HUES48 (cell line): Measurements from ENCODE around the gene FOXB1.

ENCODE experiments used
- H3K27ac ChIP-seq: one replicate; pipeline ENCODE4 v1.7.0; 2013; ENCODE audit warnings: low read depth, low read length, inconsistent platforms
- H3K27me3 ChIP-seq: 2 replicates; pipeline ENCODE4 v1.6.1; 2013; ENCODE audit warnings: mild to moderate bottlenecking, low read length; ENCODE audit not compliant: control insufficient read depth, insufficient read depth
- H3K36me3 ChIP-seq: 2 replicates; pipeline ENCODE4 v1.6.1; 2013; ENCODE audit warnings: low read length; ENCODE audit not compliant: control insufficient read depth, insufficient read depth
- H3K4me1 ChIP-seq: 2 replicates; pipeline ENCODE4 v1.6.1; 2013; ENCODE audit warnings: mild to moderate bottlenecking, low read length; ENCODE audit not compliant: control insufficient read depth, insufficient read depth
- H3K4me3 ChIP-seq: 2 replicates; pipeline ENCODE4 v1.5.1; 2013; ENCODE audit warnings: mild to moderate bottlenecking, low read depth, low read length
- H3K9ac ChIP-seq: 2 replicates; pipeline ENCODE4 v1.6.1; 2013; ENCODE audit warnings: mild to moderate bottlenecking, low read depth, low read length, moderate library complexity
- H3K9me3 ChIP-seq: 2 replicates; pipeline ENCODE4 v1.6.1; 2013; ENCODE audit warnings: low read length; ENCODE audit not compliant: control insufficient read depth, insufficient read depth

The FOXB1 gene

DNA sequence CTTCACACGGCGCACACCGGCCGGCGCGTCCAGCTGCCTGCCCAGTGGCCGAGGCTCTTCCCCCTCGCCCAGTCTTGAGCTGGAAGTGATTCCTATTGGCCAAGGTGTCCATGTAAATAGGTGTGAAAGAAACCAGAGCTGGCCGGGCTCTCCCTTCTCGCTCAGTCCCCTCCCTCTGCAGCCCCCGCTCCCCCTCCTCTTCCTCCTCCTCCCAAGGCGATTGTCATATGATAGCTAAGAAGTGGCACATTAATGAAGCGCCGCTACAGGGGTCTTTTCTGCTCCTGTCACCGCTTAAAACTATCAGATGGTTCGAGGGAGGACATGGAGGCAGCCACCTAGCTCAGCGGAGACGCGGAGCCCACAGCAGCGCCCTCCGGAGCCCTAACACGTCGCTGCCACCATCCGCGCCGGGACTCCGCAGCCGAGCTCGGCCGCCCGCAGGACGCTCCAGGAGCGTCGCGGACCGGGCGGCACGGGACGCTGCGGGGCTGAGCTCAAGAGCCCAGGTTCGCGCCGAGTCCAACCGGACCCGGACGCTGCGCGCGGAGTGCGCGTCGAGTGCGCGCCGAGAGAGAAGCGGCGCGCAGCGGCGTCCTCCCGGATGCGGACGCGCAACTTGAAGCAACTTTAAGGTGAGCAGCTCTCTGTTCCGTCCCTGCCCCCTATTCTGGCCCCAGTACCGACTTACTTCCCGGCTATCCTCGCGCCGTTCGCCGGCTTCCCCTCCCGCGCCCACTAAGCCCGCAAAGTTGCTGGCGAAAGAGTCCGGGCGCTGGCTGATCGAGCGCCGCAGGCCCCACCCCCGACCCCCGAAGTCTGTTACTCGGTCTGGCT is at the start of gene FOXB1:
FOXB1 (plus strand) TSS at position 303 of the 837 bp plus-strand sequence. CDS start 653 bp downstream, outside the sequence.
- H3K9me3 ChIP-seq: no peaks in the 10 kb centered on the region
- H3K27ac ChIP-seq: peak within 1 kb of the TSS; percentile 63
- H3K9ac ChIP-seq: no peak within 1 kb of the TSS
- H3K27me3 ChIP-seq: peaks cover 69% of the 10 kb centered on the region
- H3K36me3 ChIP-seq: no peaks in the 10 kb centered on the region
- peaks cover 51% of the 10 kb centered on the region for H3K4me1 ChIP-seq
- peak within 1 kb of the TSS; percentile 72 for H3K4me3 ChIP-seq

DNA sequence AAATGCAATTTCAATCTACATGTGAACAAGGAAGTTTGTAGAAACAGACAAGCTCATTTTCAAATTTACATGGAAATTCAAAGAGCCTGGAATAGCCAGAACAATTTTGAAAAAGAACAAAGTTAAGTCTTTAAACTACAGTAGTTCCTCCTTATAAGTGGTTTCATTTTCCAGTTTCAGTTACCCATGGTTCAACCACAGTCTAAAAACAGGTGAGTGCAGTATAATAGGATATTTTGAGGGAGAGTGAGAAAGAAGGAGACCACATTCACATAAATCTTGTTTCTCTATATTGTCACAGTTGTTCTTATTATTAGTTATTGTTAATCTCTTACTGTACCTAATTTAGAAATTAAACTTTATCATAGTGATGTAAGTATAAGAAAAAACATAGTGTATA is 45.8 kb upstream of the FOXB1 start:
- no peak overlapping the region for H3K4me3 ChIP-seq
- H3K36me3 ChIP-seq: no peaks in the 10 kb centered on the region
- peaks cover 5% of the 10 kb centered on the region for H3K4me1 ChIP-seq
- no peaks in the 10 kb centered on the region for H3K27me3 ChIP-seq
- H3K27ac ChIP-seq: no peak overlapping the region
- H3K9ac ChIP-seq: no peak overlapping the region
- H3K9me3 ChIP-seq: no peaks in the 10 kb centered on the region

DNA sequence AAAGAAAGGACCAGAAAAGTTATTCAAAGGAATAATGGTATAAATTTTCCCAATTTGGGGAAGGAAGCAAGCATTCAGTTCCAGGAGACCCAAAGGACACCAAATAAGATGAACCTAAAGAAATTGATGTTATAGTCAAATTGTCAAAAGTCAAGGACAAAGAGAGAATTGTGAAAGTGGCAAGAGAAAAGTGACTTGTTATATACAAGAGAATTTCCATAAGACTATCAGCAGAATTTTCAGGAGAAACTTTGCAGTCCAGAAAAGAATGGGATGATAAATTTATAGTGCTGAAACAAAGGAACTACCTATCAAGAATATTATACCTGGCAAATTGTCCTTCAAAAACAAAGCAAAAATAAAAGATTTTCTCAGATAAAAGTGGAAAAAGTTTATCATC is 43.8 kb upstream of the FOXB1 start:
- no peak overlapping the region for H3K27ac ChIP-seq
- H3K4me1 ChIP-seq: no peaks in the 10 kb centered on the region
- H3K9me3 ChIP-seq: no peaks in the 10 kb centered on the region
- H3K27me3 ChIP-seq: no peaks in the 10 kb centered on the region
- H3K4me3 ChIP-seq: no peak overlapping the region
- no peaks in the 10 kb centered on the region for H3K36me3 ChIP-seq
- no peak overlapping the region for H3K9ac ChIP-seq

DNA sequence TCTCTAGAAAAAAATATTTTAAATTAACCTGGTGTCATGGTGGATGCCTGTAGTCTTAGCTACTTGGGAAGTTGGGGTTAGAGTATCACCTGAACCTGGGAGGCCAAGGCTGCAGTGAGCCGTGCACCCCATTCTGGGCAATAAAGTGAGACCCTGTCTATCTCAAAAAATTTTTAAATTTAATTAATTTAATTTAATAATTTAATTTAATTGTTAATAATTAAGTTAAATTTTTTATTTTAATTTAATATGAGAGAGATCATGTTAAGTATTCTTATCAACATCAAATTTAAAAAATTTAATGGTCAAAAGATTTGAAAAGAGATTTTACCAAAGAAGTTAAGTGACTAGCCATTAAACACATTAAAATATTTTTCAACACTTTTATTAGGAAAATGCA is 40.8 kb upstream of the FOXB1 start:
- Histone ChIP-seq H3K4me1 (no peaks in the 10 kb centered on the region), H3K9ac (no peak overlapping the region), H3K36me3 (no peaks in the 10 kb centered on the region), H3K27me3 (no peaks in the 10 kb centered on the region), H3K9me3 (no peaks in the 10 kb centered on the region), H3K4me3 (no peak overlapping the region), H3K27ac (no peak overlapping the region)

DNA sequence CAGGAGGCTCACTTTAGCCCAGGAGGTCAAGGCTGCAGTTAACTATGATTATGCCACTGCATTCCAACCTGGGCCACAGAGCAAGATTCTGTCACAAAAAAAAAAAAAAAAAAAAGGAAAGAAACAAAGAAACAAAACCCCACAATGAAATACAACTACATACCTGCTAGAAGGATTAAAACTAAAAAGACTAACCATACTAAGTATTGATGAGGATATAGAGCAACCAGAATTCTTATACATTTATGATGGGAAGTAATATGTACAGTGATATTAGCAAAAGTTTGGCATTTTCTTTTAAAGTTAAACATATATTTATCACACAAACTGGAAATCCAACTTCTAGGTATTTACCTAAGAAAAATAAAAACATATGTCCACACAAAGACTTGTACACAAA is 40.2 kb upstream of the FOXB1 start:
- no peaks in the 10 kb centered on the region for H3K9me3 ChIP-seq
- H3K4me3 ChIP-seq: no peak overlapping the region
- no peaks in the 10 kb centered on the region for H3K27me3 ChIP-seq
- H3K27ac ChIP-seq: no peak overlapping the region
- H3K36me3 ChIP-seq: no peaks in the 10 kb centered on the region
- H3K9ac ChIP-seq: no peak overlapping the region
- no peaks in the 10 kb centered on the region for H3K4me1 ChIP-seq

- Histone ChIP-seq H3K27me3 (no peaks in the 10 kb centered on the region), H3K4me1 (no peaks in the 10 kb centered on the region), H3K9me3 (no peaks in the 10 kb centered on the region), H3K27ac (no peak overlapping the region), H3K36me3 (no peaks in the 10 kb centered on the region), H3K9ac (no peak overlapping the region), H3K4me3 (no peak overlapping the region)
Observed at GRCh38 chr15:59965741-59966140, 38.4 kb upstream of the FOXB1 start.

DNA sequence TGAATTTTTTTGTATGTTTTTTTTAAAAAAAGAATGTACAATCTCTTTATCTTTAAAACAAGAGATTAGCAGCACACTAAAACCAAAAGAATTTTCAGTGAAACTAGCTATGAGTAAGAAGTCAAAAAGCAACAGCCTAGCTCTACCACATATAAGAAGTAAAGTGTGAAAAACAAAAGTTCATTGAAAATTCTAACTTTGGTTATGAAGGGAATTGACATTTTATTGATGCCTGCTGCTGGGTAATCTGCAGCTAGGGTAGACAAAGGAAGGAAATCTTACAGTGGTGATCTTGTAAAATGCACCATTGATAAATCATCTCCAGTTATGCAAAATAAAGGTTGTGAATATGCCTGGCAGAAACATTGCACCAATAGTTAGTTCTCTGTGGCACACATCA is 37.8 kb upstream of the FOXB1 start:
- Histone ChIP-seq H3K4me3 (no peak overlapping the region), H3K36me3 (no peaks in the 10 kb centered on the region), H3K27me3 (no peaks in the 10 kb centered on the region), H3K9ac (no peak overlapping the region), H3K9me3 (no peaks in the 10 kb centered on the region), H3K4me1 (no peaks in the 10 kb centered on the region), H3K27ac (no peak overlapping the region)

DNA sequence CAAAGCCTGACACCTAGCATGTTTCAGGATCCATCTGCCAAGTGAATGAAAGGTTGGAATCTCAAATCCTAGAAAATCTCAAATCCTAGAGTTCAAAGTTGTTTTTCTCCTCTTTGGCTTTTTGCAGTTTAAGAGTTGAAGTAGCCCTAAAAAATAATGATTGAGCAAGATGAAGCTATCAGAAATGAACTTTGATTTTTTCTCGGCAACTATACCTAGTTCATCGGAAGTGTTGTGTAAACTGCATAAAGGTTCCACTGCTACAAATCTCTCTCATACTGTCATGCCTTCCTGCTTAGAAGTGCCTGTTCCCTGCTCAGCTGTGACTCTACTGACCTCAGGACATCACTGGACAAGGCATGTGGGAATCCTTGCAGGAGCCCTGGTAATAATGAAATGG is 35.8 kb upstream of the FOXB1 start:
- no peak overlapping the region for H3K9ac ChIP-seq
- no peaks in the 10 kb centered on the region for H3K27me3 ChIP-seq
- no peaks in the 10 kb centered on the region for H3K4me1 ChIP-seq
- H3K36me3 ChIP-seq: no peaks in the 10 kb centered on the region
- H3K9me3 ChIP-seq: no peaks in the 10 kb centered on the region
- no peak overlapping the region for H3K4me3 ChIP-seq
- no peak overlapping the region for H3K27ac ChIP-seq

- no peaks in the 10 kb centered on the region for H3K27me3 ChIP-seq
- no peak overlapping the region for H3K27ac ChIP-seq
- H3K4me1 ChIP-seq: no peaks in the 10 kb centered on the region
- H3K9me3 ChIP-seq: no peaks in the 10 kb centered on the region
- no peak overlapping the region for H3K4me3 ChIP-seq
- no peak overlapping the region for H3K9ac ChIP-seq
- H3K36me3 ChIP-seq: no peaks in the 10 kb centered on the region
Observed at GRCh38 chr15:59972241-59972640, 31.9 kb upstream of the FOXB1 start.

DNA sequence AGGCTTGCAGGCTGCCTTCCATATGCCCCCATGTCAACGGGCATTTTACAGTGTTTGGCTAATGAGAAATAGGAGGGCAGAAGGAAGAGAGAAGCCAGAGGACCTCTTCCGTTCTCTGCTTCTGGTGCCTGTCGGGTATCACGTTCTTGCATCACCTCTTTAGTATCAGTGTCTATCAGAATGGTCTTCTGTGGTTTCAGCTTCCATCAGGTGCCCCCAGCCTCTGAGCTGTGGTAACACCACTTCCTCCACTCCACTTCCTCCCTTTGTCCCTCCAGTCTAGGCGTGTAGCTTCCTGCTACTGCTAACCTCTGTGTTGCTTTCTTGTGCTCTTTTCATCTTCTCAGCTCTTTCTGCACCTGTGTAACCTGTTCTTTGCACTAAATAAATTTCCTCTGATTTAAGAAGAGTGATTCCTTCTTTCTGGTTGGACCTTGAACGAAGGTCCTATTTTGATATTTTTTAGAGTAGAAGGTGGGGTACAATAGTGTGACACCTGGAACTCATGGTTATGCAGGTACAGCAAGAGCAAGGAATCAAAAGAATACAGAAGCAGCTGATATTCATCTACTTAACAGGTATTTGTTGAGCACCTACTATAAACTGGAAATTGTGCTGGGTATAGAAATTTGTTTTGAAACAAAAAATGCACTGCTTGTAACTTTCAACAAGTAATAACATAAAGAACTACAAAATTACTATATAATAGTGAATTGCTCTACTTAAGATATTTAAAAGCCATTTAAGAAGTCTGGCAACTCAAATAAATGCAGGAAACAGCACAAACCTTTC is 27.4 kb upstream of the FOXB1 start:
- no peak overlapping the region for H3K4me3 ChIP-seq
- no peak overlapping the region for H3K9ac ChIP-seq
- no peak overlapping the region for H3K27ac ChIP-seq
- H3K36me3 ChIP-seq: no peaks in the 10 kb centered on the region
- H3K27me3 ChIP-seq: no peaks in the 10 kb centered on the region
- H3K9me3 ChIP-seq: no peaks in the 10 kb centered on the region
- no peaks in the 10 kb centered on the region for H3K4me1 ChIP-seq

GRCh38 chr15:59991834-59992233 is 12.3 kb upstream of the FOXB1 start:
- no peak overlapping the region for H3K27ac ChIP-seq
- H3K9me3 ChIP-seq: no peaks in the 10 kb centered on the region
- H3K9ac ChIP-seq: no peak overlapping the region
- no peak overlapping the region for H3K4me3 ChIP-seq
- H3K27me3 ChIP-seq: peaks cover 10% of the 10 kb centered on the region
- H3K36me3 ChIP-seq: no peaks in the 10 kb centered on the region
- H3K4me1 ChIP-seq: peaks cover 17% of the 10 kb centered on the region
